H1 (cell line): ENCODE data around the gene NDUFA12. TPM values are rescaled to one million over a fixed set of nuclear protein-coding genes. Genes with fewer than 3 reads are reported as not detected.

ENCODE experiments used
- CTCF ChIA-PET: fragments of 300-600 bp; sonication (Branson Sonifier 250); formaldehyde crosslinking; loops from one replicate; lab custom pipeline; 2021; ENCODE audit not compliant: partially characterized antibody; lab: Charles Lee
- POLR2A ChIA-PET: fragments of 300-600 bp; sonication (Branson Sonifier 250); formaldehyde crosslinking; loops from one replicate; lab custom pipeline; 2021; ENCODE audit warnings: inconsistent platforms; ENCODE audit not compliant: partially characterized antibody; lab: Charles Lee
- DNase-seq, 2 experiments: peaks; one replicate each; pipeline versions ENCODE4 v3.0.0 to v3.0.0-alpha.2; 2010 to 2022; ENCODE audit warnings: low spot score in 2 of 2, low read depth in 1 of 2, mixed read lengths in 1 of 2
- FAIRE-seq: peaks from 2 replicates; lab custom pipeline; 2011; peaks lifted over from hg19 to GRCh38; lab: Jason Lieb, UNC
- H2AFZ ChIP-seq: 2 replicates; pipeline ENCODE4 v1.8.1; 2012; ENCODE audit warnings: low read length, inconsistent platforms
- H2AK5ac ChIP-seq: 2 replicates; pipeline ENCODE4 v1.6.1; 2013; ENCODE audit warnings: low read depth, low read length
- H2BK120ac ChIP-seq: replicated peaks from 2 replicates; pipeline ENCODE3; 2013; ENCODE audit warnings: low read depth, low read length, inconsistent platforms
- H2BK12ac ChIP-seq: 2 replicates; pipeline ENCODE4 v1.6.1; 2013; ENCODE audit warnings: low read depth, low read length
- H2BK15ac ChIP-seq: 2 replicates; pipeline ENCODE4 v1.6.1; 2013; ENCODE audit warnings: low read length
- H2BK20ac ChIP-seq: 2 replicates; pipeline ENCODE4 v1.6.1; 2013; ENCODE audit warnings: low read length
- H2BK5ac ChIP-seq: 2 replicates; pipeline ENCODE4 v1.6.1; 2013; ENCODE audit warnings: low read depth, low read length
- H3K14ac ChIP-seq: 2 replicates; pipeline ENCODE4 v1.6.1; 2013; ENCODE audit warnings: inconsistent platforms; ENCODE audit not compliant: insufficient read length
- H3K18ac ChIP-seq: 2 replicates; pipeline ENCODE4 v1.6.1; 2013; ENCODE audit warnings: low read length; ENCODE audit errors: extremely low read depth
- H3K23ac ChIP-seq: 2 replicates; pipeline ENCODE4 v1.6.1; 2013; ENCODE audit warnings: inconsistent platforms; ENCODE audit not compliant: insufficient read length
- H3K23me2 ChIP-seq: 2 replicates; pipeline ENCODE4 v1.6.1; 2013; ENCODE audit warnings: low read depth, low read length
- H3K27ac ChIP-seq: 2 replicates; pipeline ENCODE4 v1.6.1; 2011; ENCODE audit warnings: low read depth, low read length, inconsistent platforms
- H3K27me3 ChIP-seq, 4 experiments: replicated peaks in 1 of 4; 1 replicate in 1 of 4; 2 replicates in 3 of 4; pipeline versions ENCODE4 v1.6.1 to v1.8.1; 2011 to 2013; ENCODE audit warnings: low read length in 3 of 4, mild to moderate bottlenecking in 3 of 4, inconsistent platforms in 2 of 4, mixed read lengths in 2 of 4, moderate library complexity in 1 of 4; ENCODE audit not compliant: control insufficient read depth in 3 of 4, insufficient read depth in 3 of 4; ENCODE audit errors: extremely low read depth in 1 of 4
- H3K36me3 ChIP-seq, 4 experiments: 2 replicates each; pipeline versions ENCODE4 v1.6.1 to v1.8.1; 2011 to 2013; ENCODE audit warnings: mild to moderate bottlenecking in 4 of 4, low read length in 3 of 4, moderate library complexity in 2 of 4, control low read depth in 1 of 4, inconsistent platforms in 1 of 4; ENCODE audit not compliant: insufficient read depth in 4 of 4, control insufficient read depth in 2 of 4
- H3K4ac ChIP-seq: replicated peaks from 2 replicates; pipeline ENCODE3; 2013; ENCODE audit warnings: low read length, low read depth, mixed read lengths, inconsistent platforms; ENCODE audit not compliant: insufficient read length
- H3K4me1 ChIP-seq, 4 experiments: replicated peaks in 1 of 4; 1 replicate in 1 of 4; 2 replicates in 3 of 4; pipeline versions ENCODE4 v1.6.1 to v1.8.1; 2011 to 2013; ENCODE audit warnings: low read length in 3 of 4, inconsistent platforms in 2 of 4, mixed read lengths in 1 of 4; ENCODE audit not compliant: insufficient read depth in 4 of 4, control insufficient read depth in 3 of 4
- H3K4me2 ChIP-seq, 2 experiments: 2 replicates each; pipeline versions ENCODE4 v1.6.1 to v1.8.1; 2011 to 2013; ENCODE audit warnings: low read depth in 2 of 2, low read length in 2 of 2, control low read depth in 1 of 2, inconsistent platforms in 1 of 2, mild to moderate bottlenecking in 1 of 2; ENCODE audit not compliant: insufficient read depth in 1 of 2
- H3K4me3 ChIP-seq, 4 experiments: fragments of 200-600, 300-600 bp in 1 of 4; sonication (generic), shearing (Covaris generic), sonication (Bioruptor Twin) in 1 of 4; 2 replicates each; pipeline versions ENCODE4 v1.5.1 to v1.8.1; 2011 to 2016; ENCODE audit warnings: low read length in 4 of 4, low read depth in 3 of 4, control low read depth in 2 of 4, inconsistent platforms in 2 of 4, mild to moderate bottlenecking in 2 of 4, mixed read lengths in 1 of 4, moderate library complexity in 1 of 4; ENCODE audit not compliant: insufficient read depth in 2 of 4; ENCODE audit errors: extremely low read depth in 1 of 4
- H3K56ac ChIP-seq: replicated peaks from 2 replicates; pipeline ENCODE3; 2013; ENCODE audit warnings: low read depth, mild to moderate bottlenecking, mixed read lengths, low read length, inconsistent platforms; ENCODE audit not compliant: insufficient read length
- H3K79me1 ChIP-seq: 2 replicates; pipeline ENCODE4 v1.6.1; 2013; ENCODE audit warnings: low read depth, low read length, control low read depth
- H3K79me2 ChIP-seq, 2 experiments: 2 replicates each; pipeline versions ENCODE4 v1.6.1 to v1.8.1; 2012 to 2013; ENCODE audit warnings: low read length in 2 of 2, mild to moderate bottlenecking in 2 of 2, inconsistent platforms in 1 of 2; ENCODE audit not compliant: insufficient read depth in 2 of 2, control insufficient read depth in 1 of 2
- H3K9ac ChIP-seq, 4 experiments: replicated peaks in 1 of 4; 1 replicate in 1 of 4; 2 replicates in 3 of 4; pipeline versions ENCODE4 v1.6.1 to v1.8.1; 2011 to 2013; ENCODE audit warnings: low read depth in 3 of 4, low read length in 3 of 4, control low read depth in 2 of 4, mild to moderate bottlenecking in 2 of 4, moderate library complexity in 2 of 4, inconsistent platforms in 1 of 4; ENCODE audit errors: extremely low read depth in 1 of 4
- H3K9me3 ChIP-seq, 2 experiments: 2 replicates each; pipeline versions ENCODE4 v1.6.1 to v1.8.1; 2012 to 2013; ENCODE audit warnings: mild to moderate bottlenecking in 2 of 2, moderate library complexity in 2 of 2, control low read depth in 1 of 2, inconsistent platforms in 1 of 2, low read depth in 1 of 2, low read length in 1 of 2, mixed read lengths in 1 of 2; ENCODE audit not compliant: insufficient read depth in 2 of 2
- H4K20me1 ChIP-seq, 2 experiments: replicated peaks in 1 of 2; 2 replicates each; pipeline versions ENCODE3 to v1.8.1; 2011 to 2013; ENCODE audit warnings: inconsistent platforms in 2 of 2, low read length in 2 of 2, mild to moderate bottlenecking in 1 of 2; ENCODE audit not compliant: insufficient read depth in 2 of 2, control insufficient read depth in 1 of 2
- H4K5ac ChIP-seq: 2 replicates; pipeline ENCODE4 v1.6.1; 2013; ENCODE audit warnings: low read length, low read depth, mixed read lengths, inconsistent platforms; ENCODE audit not compliant: insufficient read length
- H4K8ac ChIP-seq: 2 replicates; pipeline ENCODE4 v1.8.0; 2013; ENCODE audit warnings: mild to moderate bottlenecking, moderate library complexity, low read length, inconsistent platforms; ENCODE audit not compliant: insufficient read depth; ENCODE audit errors: extremely low read depth
- H4K91ac ChIP-seq: replicated peaks from 2 replicates; pipeline ENCODE3; 2013; ENCODE audit warnings: low read length, mixed read lengths, inconsistent platforms; ENCODE audit not compliant: insufficient read length
- JUND ChIP-seq: IDR thresholded peaks from 2 replicates; pipeline ENCODE4 v1.6.1; 2011; ENCODE audit warnings: mild to moderate bottlenecking, improper control_type of control experiment, low read length
- WGBS, 2 experiments: shearing (Covaris generic) in 1 of 2; methylation state at CpG; one replicate each; pipeline versions ENCODE4 v1.1.6 to v1.1.7; 2013 to 2015; ENCODE audit warnings: low lambda C conversion rate in 2 of 2, mixed read lengths in 2 of 2, inconsistent platforms in 1 of 2, low coverage in 1 of 2, missing lambda C conversion rate in 1 of 2; ENCODE audit not compliant: insufficient replicate concordance in 2 of 2, insufficient coverage in 1 of 2, insufficient read length in 1 of 2; ENCODE audit errors: extremely low coverage in 1 of 2, missing lambda C conversion rate in 1 of 2; 5-methylcytosine and 5-hydroxymethylcytosine counted together
- polyA plus RNA-seq, 7 experiments: library from polyadenylated mRNA; depleted of rRNA in 3 of 7; stranded (reverse) in 5 of 7; unstranded in 2 of 7; fragments of >200 nt in 5 of 7; fragments of 200-250 nt in 2 of 7; gene quantifications; 1 replicate in 5 of 7; 2 replicates in 1 of 7; 4 replicates in 1 of 7; pipeline versions ENCODE4 v1.2.1 to v1.2.3, GENCODE V29; 2011 to 2013; ENCODE audit warnings: missing spikeins in 2 of 7, mixed read lengths in 2 of 7
- total RNA-seq: library from RNA; stranded (reverse); fragmentation: NEBNext Ultra II Directional; extraction: Animal tissue kit (Norgen Biotek cat#: 25700); gene quantifications from 2 replicates; pipeline ENCODE4 v1.2.1, GENCODE V29; 2021

NDUFA12 gene
- total and polyA plus RNA-seq, 2 of the 8 experiments (the other 6 are each of a cell fraction or from before 2014, with no cell fraction given): 98.1 to 157 TPM

DNA sequence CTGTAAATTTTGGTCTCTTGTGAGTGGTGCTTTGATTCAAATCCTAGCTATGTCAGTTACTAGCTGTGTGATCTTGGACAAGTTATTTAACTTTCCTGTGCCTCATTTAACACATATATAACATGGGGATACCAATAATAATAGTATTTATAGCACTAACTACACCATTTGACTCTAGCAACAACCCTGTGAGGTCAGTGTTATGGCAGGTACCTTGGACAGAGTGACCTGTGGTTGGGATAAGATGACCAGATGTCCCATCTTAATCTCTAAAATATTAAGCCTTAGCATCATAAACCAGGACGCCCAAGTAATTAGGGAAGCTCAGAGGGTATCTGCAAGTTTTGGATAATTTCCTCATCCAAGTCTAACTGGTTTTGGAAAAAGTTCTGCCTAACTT is 73.7 kb downstream of the NDUFA12 start:
- H3K27ac ChIP-seq: no peak overlapping the region
- H2BK5ac ChIP-seq: no peak overlapping the region
- H3K14ac ChIP-seq: no peak overlapping the region
- no peaks in the 10 kb centered on the region for H3K9me3 ChIP-seq
- POLR2A ChIA-PET: no interaction called here
- H2BK12ac ChIP-seq: no peak overlapping the region
- no peak overlapping the region for H4K8ac ChIP-seq
- no peak overlapping the region for H2AK5ac ChIP-seq
- CTCF ChIA-PET: interaction anchor here (2.0 kb wide), 1 partner anchor 10 kb away, joined by 15 read pairs; no protein-coding TSS in a partner anchor
- H4K5ac ChIP-seq: no peak overlapping the region
- no peak for DNase-seq
- H3K79me1 ChIP-seq: no peaks in the 10 kb centered on the region
- H2BK20ac ChIP-seq: no peak overlapping the region
- H3K4me3 ChIP-seq: no peak overlapping the region
- H3K27me3 ChIP-seq: no peaks in the 10 kb centered on the region
- H4K20me1 ChIP-seq: no peaks in the 10 kb centered on the region
- no peak overlapping the region for H2BK120ac ChIP-seq
- no peak overlapping the region for H3K4me2 ChIP-seq
- H2BK15ac ChIP-seq: no peak overlapping the region
- H3K4me1 ChIP-seq: no peaks in the 10 kb centered on the region
- H3K23ac ChIP-seq: no peak overlapping the region
- no peak for FAIRE-seq
- H3K56ac ChIP-seq: no peak overlapping the region
- no peak overlapping the region for H2AFZ ChIP-seq
- WGBS, 2 experiments: 88% methylated on average over 1 of the region's 1 CpG; no CpG with 5 or more reads in 1 of the 2 experiments
- no peaks in the 10 kb centered on the region for H3K23me2 ChIP-seq
- no peak overlapping the region for H4K91ac ChIP-seq
- no peaks in the 10 kb centered on the region for H3K79me2 ChIP-seq
- H3K4ac ChIP-seq: no peak overlapping the region
- H3K18ac ChIP-seq: no peak overlapping the region
- no peak for TF ChIP-seq JUND
- no peak overlapping the region for H3K9ac ChIP-seq
- no peaks in the 10 kb centered on the region for H3K36me3 ChIP-seq
